Lower lobe of right lung (tissue), 2 donors: ENCODE results near the gene MDM2. TPM values are rescaled to one million over a fixed set of nuclear protein-coding genes. Genes with fewer than 3 reads are reported as not detected.
"Not testable (repeated sequence)": the region's sequence is repeated elsewhere in the genome, so short reads cannot be mapped to it uniquely, and the experiment has no call there.

Experiments
- ATAC-seq, 2 donors: fragments of 200-7000 bp; cut with Tn5 transposase; one replicate each; pipeline ENCODE4 v1.9.1; 2020 to 2022; ENCODE audit warnings: mild to moderate bottlenecking in 2 of 2, moderate library complexity in 2 of 2
- DNase-seq: peaks from one replicate; pipeline ENCODE4 v3.0.0-alpha.2; 2020
- H3K27ac ChIP-seq: fragments of 200-600 bp; one replicate; pipeline ENCODE4 v1.8.0; 2022
- H3K27me3 ChIP-seq: fragments of 200-600 bp; one replicate; pipeline ENCODE4 v1.8.0; 2022; ENCODE audit warnings: low read depth
- H3K36me3 ChIP-seq: fragments of 200-600 bp; one replicate; pipeline ENCODE4 v1.8.0; 2022; ENCODE audit warnings: mild to moderate bottlenecking
- H3K4me1 ChIP-seq: fragments of 200-600 bp; one replicate; pipeline ENCODE4 v1.8.0; 2022
- H3K4me3 ChIP-seq: fragments of 200-600 bp; one replicate; pipeline ENCODE4 v1.8.0; 2022; ENCODE audit warnings: mild to moderate bottlenecking
- H3K9me3 ChIP-seq: fragments of 200-600 bp; one replicate; pipeline ENCODE4 v1.8.0; 2022
- intact Hi-C: fragments of 100-400 bp; cut with DNase I; formaldehyde crosslinking; loops from one replicate; pipeline ENCODE4 v1.11.0; 2022
- total RNA-seq: library from RNA; stranded (reverse); fragmentation: NEBNext Ultra II Directional; extraction: Animal tissue kit (Norgen Biotek cat#: 25700); gene quantifications from one replicate; pipeline ENCODE4 v1.2.1, GENCODE V29; 2021
- TF ChIP-seq, protein P1 (sequence below): fragments of 200-600 bp; IDR thresholded peaks from one replicate; pipeline ENCODE4 v1.8.0; 2022; ENCODE audit warnings: antibody characterized with exemption, mild to moderate bottlenecking
- donor health status: DM: no; HTN: yes; CAD: no; lungs with severe emphysema.

MDM2 gene
- total RNA-seq, 1 donor from 2014 or later: 136 TPM

DNA sequence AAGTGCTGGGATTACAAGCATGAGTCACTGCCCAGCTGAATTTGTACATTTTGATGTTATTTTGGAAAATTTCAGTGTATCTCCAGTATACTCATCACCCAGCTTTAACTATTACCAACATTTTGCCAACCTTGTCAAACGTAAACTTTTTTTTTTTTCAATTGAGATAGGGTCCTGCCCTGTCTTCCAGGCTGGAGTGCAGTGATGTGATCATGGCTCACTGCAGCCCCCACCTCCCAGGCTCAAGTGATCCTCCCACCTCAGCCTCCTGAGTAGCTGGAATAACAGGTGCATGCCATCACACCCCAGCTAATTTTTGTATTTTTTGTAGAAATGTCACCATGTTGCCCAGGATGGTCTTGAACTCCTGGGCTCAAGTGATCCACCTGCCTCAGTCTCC is 29.2 kb downstream of the MDM2 start:
- H3K27ac ChIP-seq: no peak overlapping the region
- intact Hi-C loops: no loop called here
- no peak overlapping the region for H3K4me3 ChIP-seq
- DNase-seq: no peak
- no peaks in the 10 kb centered on the region for H3K27me3 ChIP-seq
- TF ChIP-seq, protein P1, sequence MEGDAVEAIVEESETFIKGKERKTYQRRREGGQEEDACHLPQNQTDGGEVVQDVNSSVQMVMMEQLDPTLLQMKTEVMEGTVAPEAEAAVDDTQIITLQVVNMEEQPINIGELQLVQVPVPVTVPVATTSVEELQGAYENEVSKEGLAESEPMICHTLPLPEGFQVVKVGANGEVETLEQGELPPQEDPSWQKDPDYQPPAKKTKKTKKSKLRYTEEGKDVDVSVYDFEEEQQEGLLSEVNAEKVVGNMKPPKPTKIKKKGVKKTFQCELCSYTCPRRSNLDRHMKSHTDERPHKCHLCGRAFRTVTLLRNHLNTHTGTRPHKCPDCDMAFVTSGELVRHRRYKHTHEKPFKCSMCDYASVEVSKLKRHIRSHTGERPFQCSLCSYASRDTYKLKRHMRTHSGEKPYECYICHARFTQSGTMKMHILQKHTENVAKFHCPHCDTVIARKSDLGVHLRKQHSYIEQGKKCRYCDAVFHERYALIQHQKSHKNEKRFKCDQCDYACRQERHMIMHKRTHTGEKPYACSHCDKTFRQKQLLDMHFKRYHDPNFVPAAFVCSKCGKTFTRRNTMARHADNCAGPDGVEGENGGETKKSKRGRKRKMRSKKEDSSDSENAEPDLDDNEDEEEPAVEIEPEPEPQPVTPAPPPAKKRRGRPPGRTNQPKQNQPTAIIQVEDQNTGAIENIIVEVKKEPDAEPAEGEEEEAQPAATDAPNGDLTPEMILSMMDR: no peak
- no peaks in the 10 kb centered on the region for H3K4me1 ChIP-seq
- no peaks in the 10 kb centered on the region for H3K9me3 ChIP-seq
- ATAC-seq: no peak
- H3K36me3 ChIP-seq: peaks cover 94% of the 10 kb centered on the region

DNA sequence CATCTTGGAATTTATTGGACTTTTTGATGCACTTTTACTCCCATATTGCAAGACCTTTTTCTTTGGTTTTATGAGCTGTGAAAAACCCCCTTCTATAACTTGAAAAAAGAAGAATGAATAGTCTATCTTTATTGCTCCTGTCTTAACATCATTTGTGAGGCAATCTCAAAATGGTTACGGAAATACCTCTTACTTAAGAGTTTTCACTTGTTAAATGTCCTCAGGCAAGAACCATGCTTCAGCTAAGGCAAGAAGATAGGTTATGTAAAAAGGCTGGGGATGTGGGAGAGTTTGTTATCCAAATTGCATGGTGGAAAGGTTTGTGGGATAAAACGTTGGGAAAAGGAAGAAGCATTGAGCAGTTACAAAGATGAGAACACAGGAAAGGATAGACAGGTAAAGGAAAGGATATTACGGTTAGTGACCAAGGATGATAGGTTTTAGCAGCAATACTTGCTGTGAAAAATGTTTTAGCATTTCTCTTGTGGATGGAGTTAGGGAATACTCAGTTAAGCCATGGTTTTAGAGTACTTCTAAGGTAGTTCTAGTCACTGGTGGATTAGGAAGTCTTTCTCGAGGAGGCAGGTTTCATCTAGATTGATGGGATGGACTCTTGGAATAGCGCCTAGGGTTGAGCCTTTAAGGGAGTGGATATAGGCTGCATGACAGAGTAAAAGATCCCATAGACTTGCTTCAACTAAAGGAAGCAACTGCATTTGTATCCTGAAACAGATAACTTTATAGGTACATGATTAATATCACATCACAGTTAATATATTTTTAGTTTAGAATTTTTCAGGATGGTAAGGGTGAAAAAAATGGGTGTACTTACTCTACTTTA is 30.3 kb downstream of the MDM2 start:
- intact Hi-C loops: no loop called here
- no peak for ATAC-seq
- H3K4me1 ChIP-seq: no peaks in the 10 kb centered on the region

DNA sequence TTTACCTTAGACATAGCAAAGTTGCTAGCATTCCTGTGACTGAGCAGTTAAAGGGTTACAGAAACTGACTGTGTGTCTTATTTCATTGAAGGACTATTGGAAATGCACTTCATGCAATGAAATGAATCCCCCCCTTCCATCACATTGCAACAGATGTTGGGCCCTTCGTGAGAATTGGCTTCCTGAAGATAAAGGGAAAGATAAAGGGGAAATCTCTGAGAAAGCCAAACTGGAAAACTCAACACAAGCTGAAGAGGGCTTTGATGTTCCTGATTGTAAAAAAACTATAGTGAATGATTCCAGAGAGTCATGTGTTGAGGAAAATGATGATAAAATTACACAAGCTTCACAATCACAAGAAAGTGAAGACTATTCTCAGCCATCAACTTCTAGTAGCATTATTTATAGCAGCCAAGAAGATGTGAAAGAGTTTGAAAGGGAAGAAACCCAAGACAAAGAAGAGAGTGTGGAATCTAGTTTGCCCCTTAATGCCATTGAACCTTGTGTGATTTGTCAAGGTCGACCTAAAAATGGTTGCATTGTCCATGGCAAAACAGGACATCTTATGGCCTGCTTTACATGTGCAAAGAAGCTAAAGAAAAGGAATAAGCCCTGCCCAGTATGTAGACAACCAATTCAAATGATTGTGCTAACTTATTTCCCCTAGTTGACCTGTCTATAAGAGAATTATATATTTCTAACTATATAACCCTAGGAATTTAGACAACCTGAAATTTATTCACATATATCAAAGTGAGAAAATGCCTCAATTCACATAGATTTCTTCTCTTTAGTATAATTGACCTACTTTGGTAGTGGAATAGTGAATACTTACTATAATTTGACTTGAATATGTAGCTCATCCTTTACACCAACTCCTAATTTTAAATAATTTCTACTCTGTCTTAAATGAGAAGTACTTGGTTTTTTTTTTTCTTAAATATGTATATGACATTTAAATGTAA is 31.5 kb downstream of the MDM2 start:
- Histone ChIP-seq H3K4me1 (no peaks in the 10 kb centered on the region), H3K27ac (no peak overlapping the region), H3K4me3 (no peak overlapping the region), H3K9me3 (no peaks in the 10 kb centered on the region), H3K36me3 (peaks cover 100% of the 10 kb centered on the region), H3K27me3 (no peaks in the 10 kb centered on the region)
- TF ChIP-seq, protein P1: no peak
- intact Hi-C loops: no loop called here
- ATAC-seq (no peak), DNase-seq (no peak)

More for the DNA sequence above, 30.3 kb downstream of the MDM2 start:
- H3K36me3 ChIP-seq: peaks cover 100% of the 10 kb centered on the region
- DNase-seq: no peak
- no peaks in the 10 kb centered on the region for H3K27me3 ChIP-seq
- H3K27ac ChIP-seq: no peak overlapping the region
- H3K4me3 ChIP-seq: no peak overlapping the region
- no peaks in the 10 kb centered on the region for H3K9me3 ChIP-seq
- TF ChIP-seq, protein P1: no peak

DNA sequence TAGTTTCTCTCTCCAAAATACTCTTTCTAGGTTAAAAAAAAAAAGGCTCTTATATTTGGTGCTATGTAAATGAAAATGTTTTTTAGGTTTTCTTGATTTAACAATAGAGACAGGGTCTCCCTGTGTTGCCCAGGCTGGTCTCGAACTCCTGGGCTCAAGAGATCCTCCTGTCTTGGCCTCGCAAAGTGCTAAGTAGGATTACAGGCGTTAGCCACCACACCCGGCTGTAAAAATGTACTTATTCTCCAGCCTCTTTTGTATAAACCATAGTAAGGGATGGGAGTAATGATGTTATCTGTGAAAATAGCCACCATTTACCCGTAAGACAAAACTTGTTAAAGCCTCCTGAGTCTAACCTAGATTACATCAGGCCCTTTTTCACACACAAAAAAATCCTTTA is 33.2 kb downstream of the MDM2 start:
- H3K4me3 ChIP-seq, DNase-seq, H3K27me3 ChIP-seq, ATAC-seq, H3K9me3 ChIP-seq, intact Hi-C loops, H3K27ac ChIP-seq, H3K4me1 ChIP-seq: not testable (repeated sequence)
- peaks cover 87% of the 10 kb centered on the region for H3K36me3 ChIP-seq

DNA sequence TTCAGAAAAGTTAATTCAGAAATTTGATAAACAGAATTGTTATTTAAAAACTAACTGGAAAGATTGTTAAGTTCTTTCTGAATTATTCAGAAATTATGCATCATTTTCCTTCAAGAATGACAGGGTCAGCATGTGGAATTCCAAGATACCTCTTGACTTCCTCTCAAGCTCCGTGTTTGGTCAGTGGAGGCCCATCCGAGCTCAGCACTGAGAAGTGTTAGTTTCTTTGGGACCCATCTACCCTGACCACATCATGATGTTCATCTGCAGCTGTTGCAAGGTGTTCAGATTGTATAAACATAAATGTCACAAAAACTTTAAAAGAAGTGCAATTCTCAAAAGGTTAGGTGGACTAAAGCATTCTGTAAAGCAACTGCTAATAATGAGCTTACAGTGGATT is 33.7 kb downstream of the MDM2 start:
- intact Hi-C loops: no loop called here
- Histone ChIP-seq H3K36me3 (peaks cover 82% of the 10 kb centered on the region), H3K9me3 (no peaks in the 10 kb centered on the region), H3K4me3 (no peak overlapping the region), H3K4me1 (no peaks in the 10 kb centered on the region), H3K27me3 (no peaks in the 10 kb centered on the region), H3K27ac (no peak overlapping the region)
- ATAC-seq: no peak
- DNase-seq: no peak
- TF ChIP-seq, protein P1: no peak
